Measurements from ENCODE around the gene RNF43.

GRCh38 chr17:58383892-58384462 is 33.4 kb downstream of the RNF43 start:
- no peak for TF ChIP-seq CTCF (IDR thresholded peaks at IDR 0.05; ENCODE audit: low read depth, low read length, poor library complexity, severe bottlenecking)
- no peak for TF ChIP-seq EZH2phosphoT487 (IDR thresholded peaks at IDR 0.05; ENCODE audit: borderline replicate concordance, low read length)

Data from DOHH2 (cell line).